ENCODE measurements around the gene MFAP1. TPM values are rescaled to one million over a fixed set of nuclear protein-coding genes. Genes with fewer than 3 reads are reported as not detected.

The MFAP1 gene
- total RNA-seq, 1 donor from 2014 or later, result 28.6 TPM

GRCh38 chr15:43775411-43775965 lies 49.0 kb downstream of the MFAP1 start:
- TF ChIP-seq CTCF (IDR thresholded peaks at IDR 0.05; ENCODE audit: insufficient read depth, low read length, poor library complexity, severe bottlenecking), result peak; percentile 51
- no peak for DNase-seq (ENCODE audit: low read depth)
- H3K4me3 ChIP-seq (ENCODE audit: low read depth, low read length), result no peak overlapping the region
- H3K36me3 ChIP-seq (ENCODE audit: control insufficient read depth, insufficient read depth, low read length), result peaks cover 1% of the 10 kb centered on the region
- no peaks in the 10 kb centered on the region for H3K27me3 ChIP-seq (ENCODE audit: control insufficient read depth, insufficient read depth, low read length)

- no peak for TF ChIP-seq CTCF (IDR thresholded peaks at IDR 0.05; ENCODE audit: insufficient read depth, low read length, poor library complexity, severe bottlenecking)
- DNase-seq (ENCODE audit: low read depth), result no peak
- H3K36me3 ChIP-seq (ENCODE audit: control insufficient read depth, insufficient read depth, low read length), result peaks cover 1% of the 10 kb centered on the region
- no peak overlapping the region for H3K4me3 ChIP-seq (ENCODE audit: low read depth, low read length)
- no peaks in the 10 kb centered on the region for H3K27me3 ChIP-seq (ENCODE audit: control insufficient read depth, insufficient read depth, low read length)
Measured at GRCh38 chr15:43774062-43774461, 50.4 kb downstream of the MFAP1 start.

GRCh38 chr15:43772624-43773023 lies 51.9 kb downstream of the MFAP1 start:
- no peak for DNase-seq (ENCODE audit: low read depth)
- TF ChIP-seq CTCF (IDR thresholded peaks at IDR 0.05; ENCODE audit: insufficient read depth, low read length, poor library complexity, severe bottlenecking), result no peak
- Histone ChIP-seq H3K4me3 (ENCODE audit: low read depth, low read length) (no peak overlapping the region), H3K27me3 (ENCODE audit: control insufficient read depth, insufficient read depth, low read length) (no peaks in the 10 kb centered on the region), H3K36me3 (ENCODE audit: control insufficient read depth, insufficient read depth, low read length) (peaks cover 1% of the 10 kb centered on the region)

- TF ChIP-seq CTCF (IDR thresholded peaks at IDR 0.05; ENCODE audit: insufficient read depth, low read length, poor library complexity, severe bottlenecking), result no peak
- DNase-seq (ENCODE audit: low read depth), result no peak
- Histone ChIP-seq H3K4me3 (ENCODE audit: low read depth, low read length) (no peak overlapping the region), H3K27me3 (ENCODE audit: control insufficient read depth, insufficient read depth, low read length) (no peaks in the 10 kb centered on the region), H3K36me3 (ENCODE audit: control insufficient read depth, insufficient read depth, low read length) (peaks cover 1% of the 10 kb centered on the region)
Measured at GRCh38 chr15:43771816-43772215, 52.7 kb downstream of the MFAP1 start.

- Histone ChIP-seq H3K36me3 (ENCODE audit: control insufficient read depth, insufficient read depth, low read length) (peaks cover 1% of the 10 kb centered on the region), H3K4me3 (ENCODE audit: low read depth, low read length) (no peak overlapping the region), H3K27me3 (ENCODE audit: control insufficient read depth, insufficient read depth, low read length) (no peaks in the 10 kb centered on the region)
- peak; percentile 90 for TF ChIP-seq CTCF (IDR thresholded peaks at IDR 0.05; ENCODE audit: insufficient read depth, low read length, poor library complexity, severe bottlenecking)
- DNase-seq (ENCODE audit: low read depth), result no peak
Measured at GRCh38 chr15:43769584-43770228, 54.8 kb downstream of the MFAP1 start.

Measured in kidney epithelial cell (primary cell).